Suprapubic skin (tissue), 4 donors: ENCODE data around the gene CD44. TPM values are rescaled to one million over a fixed set of nuclear protein-coding genes. Genes with fewer than 3 reads are reported as not detected.

Experiments
- DNase-seq, 2 donors: peaks; one replicate each; pipeline ENCODE4 v3.0.0-alpha.2; 2019; ENCODE audit warnings: low spot score in 2 of 2
- H3K27ac ChIP-seq: fragments of 200-600 bp; sonication (generic); one replicate; pipeline ENCODE4 v1.5.1; 2019
- H3K27me3 ChIP-seq: fragments of 200-600 bp; sonication (generic); one replicate; pipeline ENCODE4 v1.5.1; 2019
- H3K36me3 ChIP-seq: fragments of 200-600 bp; sonication (generic); one replicate; pipeline ENCODE4 v1.5.1; 2019
- H3K4me1 ChIP-seq: fragments of 200-600 bp; sonication (generic); one replicate; pipeline ENCODE4 v1.5.1; 2019
- H3K4me3 ChIP-seq: fragments of 200-600 bp; sonication (generic); one replicate; pipeline ENCODE4 v1.5.1; 2019; ENCODE audit warnings: mild to moderate bottlenecking
- H3K9me3 ChIP-seq: fragments of 200-600 bp; sonication (generic); one replicate; pipeline ENCODE4 v1.5.1; 2019
- CTCF ChIP-seq, 2 donors: fragments of 200-600 bp in 1 of 2; fragments of 450-650 bp in 1 of 2; sonication (generic) in 1 of 2; IDR thresholded peaks; one replicate each; pipeline ENCODE4 v1.5.1; 2016 to 2019; ENCODE audit warnings: antibody characterized with exemption in 2 of 2, mild to moderate bottlenecking in 1 of 2, moderate library complexity in 1 of 2
- EP300 ChIP-seq: sonication (generic); formaldehyde crosslinking; IDR thresholded peaks from one replicate; pipeline ENCODE4 v1.6.1; 2017; ENCODE audit warnings: antibody characterized with exemption
- POLR2A ChIP-seq, 2 donors: fragments of 450-650 bp; IDR thresholded peaks; one replicate each; pipeline ENCODE4 v1.6.1; 2017; ENCODE audit warnings: antibody characterized with exemption in 2 of 2, mild to moderate bottlenecking in 2 of 2, moderate library complexity in 2 of 2
- POLR2AphosphoS5 ChIP-seq, 3 donors: sonication (generic); formaldehyde crosslinking; IDR thresholded peaks; one replicate each; pipeline ENCODE4 v1.6.1; 2017; ENCODE audit warnings: antibody characterized with exemption in 3 of 3
- WGBS: methylation state at CpG from one replicate; pipeline ENCODE4 v1.1.5; 2018; 5-methylcytosine and 5-hydroxymethylcytosine counted together
- total RNA-seq, 4 donors: library from RNA; depleted of rRNA; stranded (reverse); fragments of >200 nt; gene quantifications; one replicate each; pipeline ENCODE4 v1.1.0, GENCODE V29; 2016

The CD44 gene
- total RNA-seq, 4 donors from 2014 or later, result 1,361 to 2,207 (median 1,502) TPM

GRCh38 chr11:35233518-35233917 lies 94.5 kb downstream of the CD44 start:
- no peak for DNase-seq
- H3K9me3 ChIP-seq, result no peaks in the 10 kb centered on the region
- TF ChIP-seq POLR2AphosphoS5 (IDR thresholded peaks at IDR 0.05), result no peak
- no peak for TF ChIP-seq CTCF (IDR thresholded peaks at IDR 0.05)
- TF ChIP-seq POLR2A (IDR thresholded peaks at IDR 0.05), result no peak
- no peak for TF ChIP-seq EP300
- peaks cover 29% of the 10 kb centered on the region for H3K36me3 ChIP-seq
- no peaks in the 10 kb centered on the region for H3K27me3 ChIP-seq
- peaks cover 24% of the 10 kb centered on the region for H3K4me1 ChIP-seq
- H3K27ac ChIP-seq, result no peak overlapping the region
- WGBS, result 68% methylated on average over 1 of the region's 1 CpG
- no peak overlapping the region for H3K4me3 ChIP-seq

- Histone ChIP-seq H3K27ac (no peak overlapping the region), H3K9me3 (no peaks in the 10 kb centered on the region), H3K27me3 (no peaks in the 10 kb centered on the region), H3K4me1 (peaks cover 30% of the 10 kb centered on the region), H3K4me3 (no peak overlapping the region), H3K36me3 (peaks cover 18% of the 10 kb centered on the region)
- TF ChIP-seq POLR2AphosphoS5 (IDR thresholded peaks at IDR 0.05), result no peak
- TF ChIP-seq EP300, result no peak
- no peak for TF ChIP-seq POLR2A (IDR thresholded peaks at IDR 0.05)
- TF ChIP-seq CTCF (IDR thresholded peaks at IDR 0.05), result no peak
- WGBS, result 90% methylated on average over 3 of the region's 3 CpGs
- DNase-seq, result no peak
Measured at GRCh38 chr11:35234460-35235156, 95.6 kb downstream of the CD44 start.

GRCh38 chr11:35235157-35235468 lies 96.1 kb downstream of the CD44 start:
- TF ChIP-seq EP300 (no peak), POLR2A (IDR thresholded peaks at IDR 0.05) (no peak)
- DNase-seq, result no peak
- Histone ChIP-seq H3K36me3 (peaks cover 13% of the 10 kb centered on the region), H3K4me3 (no peak overlapping the region), H3K9me3 (no peaks in the 10 kb centered on the region), H3K27me3 (no peaks in the 10 kb centered on the region), H3K4me1 (peaks cover 30% of the 10 kb centered on the region), H3K27ac (no peak overlapping the region)
- 81% methylated on average over 2 of the region's 2 CpGs for WGBS

- Histone ChIP-seq H3K36me3 (peaks cover 10% of the 10 kb centered on the region), H3K9me3 (no peaks in the 10 kb centered on the region), H3K4me1 (peaks cover 30% of the 10 kb centered on the region), H3K27me3 (no peaks in the 10 kb centered on the region), H3K4me3 (no peak overlapping the region), H3K27ac (no peak overlapping the region)
- WGBS, result 0% methylated on average over 1 of the region's 1 CpG
- DNase-seq, result no peak
- no peak for TF ChIP-seq POLR2A (IDR thresholded peaks at IDR 0.05)
- no peak for TF ChIP-seq EP300
- TF ChIP-seq CTCF (IDR thresholded peaks at IDR 0.05), result no peak
- no peak for TF ChIP-seq POLR2AphosphoS5 (IDR thresholded peaks at IDR 0.05)
Measured at GRCh38 chr11:35235498-35235897, 96.5 kb downstream of the CD44 start.

- H3K27me3 ChIP-seq, result no peaks in the 10 kb centered on the region
- peaks cover 4% of the 10 kb centered on the region for H3K36me3 ChIP-seq
- H3K27ac ChIP-seq, result peak overlapping the region; percentile 70
- H3K4me3 ChIP-seq, result no peak overlapping the region
- no peak for DNase-seq
- no peaks in the 10 kb centered on the region for H3K9me3 ChIP-seq
- no peak for TF ChIP-seq POLR2A (IDR thresholded peaks at IDR 0.05)
- TF ChIP-seq POLR2AphosphoS5 (IDR thresholded peaks at IDR 0.05), result no peak
- TF ChIP-seq EP300, result no peak
- TF ChIP-seq CTCF (IDR thresholded peaks at IDR 0.05), result no peak
- H3K4me1 ChIP-seq, result peaks cover 30% of the 10 kb centered on the region
- 66% methylated on average over 4 of the region's 4 CpGs for WGBS
Measured at GRCh38 chr11:35235936-35236666, 97.1 kb downstream of the CD44 start.
